ENCODE results near the gene SLC25A39.

SLC25A39 gene

GRCh38 chr17:44272321-44272951 is 52.2 kb downstream of the SLC25A39 start:
- no peak for DNase-seq
